HuH-7.5 (cell line): Measurements from ENCODE around the gene ANKRD10.
"Not testable (repeated sequence)": the region's sequence is repeated elsewhere in the genome, so short reads cannot be mapped to it uniquely, and the experiment has no call there.

Experiments
- DNase-seq: peaks from one replicate; pipeline ENCODE4 v3.0.0; 2011; ENCODE audit warnings: low spot score

ANKRD10 gene

GRCh38 chr13:110915057-110915873, at the start of gene ANKRD10:
ANKRD10 (minus strand) TSS chr13:110915069; CDS start chr13:110914934, 135 bp downstream.
- peak; percentile 82 for DNase-seq

DNA sequence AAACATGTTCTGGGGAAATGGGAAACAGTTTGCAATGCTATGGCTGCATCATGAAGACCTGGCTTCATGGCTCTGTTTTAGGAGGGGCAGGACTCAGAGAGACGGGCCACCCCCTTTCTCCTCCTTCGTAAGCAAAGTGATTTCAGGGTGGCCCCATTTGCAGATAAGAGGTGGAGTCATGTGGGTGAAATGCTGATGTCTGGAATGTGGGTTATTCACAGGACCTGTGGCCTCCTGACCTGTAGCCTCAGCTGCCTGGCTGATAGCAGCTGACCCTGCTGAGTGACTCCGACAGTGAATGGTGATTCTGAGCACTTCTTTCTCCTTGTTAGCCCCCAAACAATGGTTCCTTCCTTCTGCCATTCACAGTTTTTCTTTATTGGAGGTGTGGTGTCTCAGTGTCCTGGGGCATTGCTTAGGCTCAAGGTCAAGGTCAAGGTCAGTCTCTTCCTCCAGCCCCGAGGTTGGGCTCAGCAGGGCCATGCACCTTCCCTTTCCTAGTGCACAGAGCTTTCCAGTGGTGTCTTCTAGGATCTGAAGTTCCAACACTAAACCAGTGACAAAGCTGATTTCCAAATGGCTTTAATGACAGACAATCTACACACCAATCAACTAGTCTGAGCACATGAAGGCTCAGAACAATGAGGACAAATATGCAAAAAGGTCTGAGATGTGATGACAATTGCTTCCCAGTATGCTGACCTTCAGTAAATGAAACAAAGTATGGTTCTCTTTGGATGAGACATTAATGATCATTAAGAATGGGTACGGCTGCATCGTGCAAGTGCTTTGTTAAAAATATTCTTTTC, 49.6 kb upstream of the ANKRD10 start:
- no peak for DNase-seq

DNA sequence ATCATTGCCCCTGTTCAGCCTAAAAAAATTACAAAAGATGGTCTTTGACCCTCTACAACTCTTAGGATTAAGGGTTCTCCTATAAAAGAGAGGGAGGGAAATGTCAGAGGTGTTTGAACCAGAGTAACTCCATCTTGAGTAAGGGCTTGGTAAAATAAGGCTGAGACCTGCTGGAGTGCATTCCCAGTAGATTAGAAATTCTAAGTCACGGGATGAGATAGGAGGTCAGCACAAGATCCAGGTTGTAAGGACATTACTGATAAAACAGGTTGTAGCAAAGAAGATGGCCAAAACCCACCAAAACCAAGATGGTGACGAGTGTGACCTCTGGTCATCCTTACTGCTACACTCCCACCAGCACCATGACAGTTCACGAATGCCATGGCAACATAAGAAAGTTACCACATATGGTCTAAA, 48.7 kb upstream of the ANKRD10 start:
- no peak for DNase-seq

- DNase-seq = no peak
These were observed 47.1 kb upstream of the ANKRD10 start for GRCh38 chr13:110961959-110962358.

GRCh38 chr13:110960204-110960603, 45.3 kb upstream of the ANKRD10 start:
- DNase-seq = no peak

- no peak for DNase-seq
These were observed 43.1 kb upstream of the ANKRD10 start for GRCh38 chr13:110957931-110958330.

DNA sequence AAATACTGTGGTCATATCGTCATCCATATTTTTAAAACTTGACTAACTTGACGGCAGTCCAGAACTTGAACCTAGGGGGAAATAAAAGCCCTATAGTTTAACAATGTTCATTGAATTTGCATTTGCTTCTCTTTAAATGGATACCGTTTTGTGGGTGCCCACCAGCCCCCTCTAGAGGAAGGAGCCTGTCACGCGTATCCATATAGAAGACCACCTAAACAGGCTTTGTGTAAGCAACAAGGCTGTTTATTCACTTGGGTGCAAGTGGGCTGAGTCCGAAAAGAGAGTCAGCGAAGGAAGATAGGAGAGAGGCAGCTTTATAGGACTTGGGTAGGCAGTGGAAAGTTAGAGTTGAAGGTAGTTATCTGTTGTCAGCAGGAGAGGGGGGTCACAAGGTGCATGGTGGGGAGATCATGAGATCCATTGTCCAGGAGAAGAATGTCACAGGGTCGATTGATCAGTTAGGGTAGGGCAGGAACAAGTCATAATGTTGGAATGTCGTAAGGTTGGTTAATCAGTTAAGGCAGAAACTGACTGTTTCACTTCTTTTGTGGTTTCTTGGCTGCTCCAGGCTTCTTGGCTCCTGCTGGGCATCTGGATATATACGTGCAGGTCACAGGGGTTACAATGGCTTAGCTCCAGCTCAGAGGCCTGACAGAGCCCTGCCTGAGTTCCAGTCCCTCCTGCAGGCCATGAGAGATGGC, 42.5 kb upstream of the ANKRD10 start:
- DNase-seq = no peak

DNA sequence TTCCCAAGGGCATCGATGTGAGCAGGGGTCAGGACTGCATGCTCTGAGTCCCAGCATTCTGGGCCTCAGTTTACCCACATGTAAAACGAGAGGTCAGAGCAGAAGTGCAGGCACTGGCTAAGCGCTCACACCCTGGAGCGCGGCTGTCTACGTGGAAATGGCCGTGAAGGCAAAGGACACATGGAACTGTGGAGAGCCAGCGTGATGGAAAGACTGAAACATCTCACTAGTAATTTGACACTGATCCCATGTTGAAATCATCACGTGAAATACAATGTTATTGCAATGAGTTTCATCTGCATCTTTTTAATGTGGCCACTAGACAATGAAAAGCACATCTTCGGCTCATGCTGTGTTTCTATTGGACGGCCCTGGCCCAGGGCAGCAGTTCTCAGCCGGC, 41.3 kb upstream of the ANKRD10 start:
- DNase-seq = not testable (repeated sequence)

DNA sequence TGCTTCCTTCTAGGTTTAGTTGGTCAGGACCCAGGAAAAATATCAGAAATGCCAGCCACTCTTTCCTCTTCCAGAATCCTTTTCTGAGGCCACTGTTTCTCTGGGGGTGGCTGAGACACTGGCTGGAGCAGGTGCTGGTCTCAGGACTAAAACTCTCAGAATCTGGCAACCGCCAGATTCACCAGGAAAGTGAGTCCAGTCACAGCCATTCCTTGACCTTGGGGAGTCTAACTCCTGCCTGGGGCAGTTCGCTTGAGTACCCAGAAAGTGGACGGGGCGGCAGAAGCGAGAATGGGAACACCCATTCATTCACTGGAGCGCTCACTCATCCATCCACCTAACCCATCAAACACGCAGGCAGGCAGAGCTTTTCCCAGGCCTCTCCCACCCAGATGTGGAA, 40.7 kb upstream of the ANKRD10 start:
- DNase-seq = not testable (repeated sequence)

- DNase-seq = not testable (repeated sequence)
These were observed 40.2 kb upstream of the ANKRD10 start for GRCh38 chr13:110955072-110955503.

DNA sequence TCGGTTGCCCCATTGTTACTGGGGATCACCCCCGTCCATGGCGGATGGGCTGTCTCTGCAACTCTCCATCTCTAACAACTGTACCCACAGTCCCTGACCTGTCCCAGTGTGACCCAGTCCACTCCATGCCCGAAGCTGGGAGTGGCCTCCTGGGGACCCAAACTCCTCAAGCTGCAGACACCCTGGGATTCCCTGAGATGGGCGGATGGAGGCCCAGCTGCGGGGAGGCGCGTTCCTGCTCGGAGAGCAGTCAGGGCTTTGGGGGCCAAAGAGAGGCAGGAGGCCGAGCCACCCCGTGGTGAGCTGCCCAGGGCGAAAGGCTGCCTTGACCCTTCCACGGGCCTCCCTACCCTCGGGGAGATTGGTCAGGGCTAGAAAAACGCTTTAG, 39.7 kb upstream of the ANKRD10 start:
- not testable (repeated sequence) for DNase-seq

- DNase-seq = no peak
These were observed 39.1 kb upstream of the ANKRD10 start for GRCh38 chr13:110953833-110954532.

DNA sequence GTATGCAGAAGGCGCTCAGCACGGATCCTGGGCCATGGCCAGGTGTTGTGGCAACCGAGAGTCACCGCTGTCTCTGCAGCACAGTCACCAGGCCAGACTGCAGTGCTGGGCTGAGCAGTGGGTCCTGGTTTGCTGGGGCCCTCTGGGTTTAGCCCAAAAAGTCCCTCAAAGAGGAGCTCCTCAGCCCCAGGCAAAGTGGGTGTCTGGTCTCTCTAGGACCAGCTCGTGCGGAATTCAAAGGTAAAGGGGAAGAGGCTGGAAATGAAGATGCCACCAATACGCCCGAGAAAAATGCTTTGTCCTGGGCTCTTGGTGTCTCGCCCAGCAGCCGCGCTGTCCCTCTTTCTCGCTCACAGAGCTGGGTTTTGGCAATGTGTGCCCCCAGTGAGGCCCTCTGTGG, 38.5 kb upstream of the ANKRD10 start:
- no peak for DNase-seq

DNA sequence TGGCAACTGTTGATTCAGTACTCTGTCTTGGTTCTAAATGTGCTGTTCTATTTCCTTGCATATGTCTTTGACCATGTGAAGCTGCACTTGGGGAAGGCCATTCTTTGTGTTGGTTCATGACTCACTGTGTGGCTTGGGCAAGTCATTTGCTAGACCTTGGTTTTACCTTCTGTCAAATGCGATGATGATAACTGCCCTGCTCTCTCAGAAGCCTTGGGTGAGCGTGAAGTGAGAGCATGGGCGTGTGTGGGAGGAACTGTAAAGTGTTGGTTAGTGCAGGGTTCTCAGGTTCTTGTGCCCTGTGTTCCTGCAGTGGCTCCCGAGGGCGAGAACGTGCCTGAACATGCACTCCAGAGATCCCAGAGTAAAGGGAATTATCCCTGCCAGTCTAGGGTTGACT, 37.3 kb upstream of the ANKRD10 start:
- not testable (repeated sequence) for DNase-seq

DNA sequence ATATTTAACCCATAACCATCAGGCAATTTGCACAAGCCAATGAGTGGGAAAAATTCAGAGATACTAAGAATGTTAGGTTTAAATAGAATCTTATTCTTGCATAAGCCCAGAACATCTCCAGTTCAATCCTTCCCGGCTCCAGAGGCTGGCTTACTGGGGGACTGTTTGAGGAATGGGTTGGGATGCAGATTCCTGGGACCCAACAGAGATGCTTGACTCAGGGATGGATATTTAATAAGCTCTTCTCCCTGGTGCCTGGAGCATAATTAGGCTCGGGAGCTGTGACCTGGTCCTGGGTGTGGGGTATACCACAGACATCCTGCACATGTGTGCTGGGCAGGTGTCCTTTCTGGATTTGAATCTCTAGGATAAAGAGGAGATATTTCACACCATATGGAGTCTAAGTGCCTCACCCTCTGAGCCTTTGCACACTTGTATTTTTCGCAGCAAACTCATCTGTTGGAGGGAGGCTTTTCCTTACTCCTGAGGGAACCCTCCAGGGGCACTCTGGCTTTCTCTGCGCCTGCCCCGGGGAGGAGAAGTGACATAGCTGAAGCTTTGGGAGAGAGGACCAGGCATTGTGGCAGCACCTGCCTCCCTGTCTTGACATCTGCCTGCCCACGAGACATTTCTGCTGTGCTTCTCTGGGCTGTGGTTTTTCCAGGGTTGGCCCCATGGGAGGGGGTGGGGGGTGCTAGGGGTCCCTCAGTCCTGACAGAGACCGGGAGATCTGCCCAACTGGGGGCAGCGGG, 36.1 kb upstream of the ANKRD10 start:
- no peak for DNase-seq

- DNase-seq = no peak
These were observed 35.5 kb upstream of the ANKRD10 start for GRCh38 chr13:110950356-110950755.

DNA sequence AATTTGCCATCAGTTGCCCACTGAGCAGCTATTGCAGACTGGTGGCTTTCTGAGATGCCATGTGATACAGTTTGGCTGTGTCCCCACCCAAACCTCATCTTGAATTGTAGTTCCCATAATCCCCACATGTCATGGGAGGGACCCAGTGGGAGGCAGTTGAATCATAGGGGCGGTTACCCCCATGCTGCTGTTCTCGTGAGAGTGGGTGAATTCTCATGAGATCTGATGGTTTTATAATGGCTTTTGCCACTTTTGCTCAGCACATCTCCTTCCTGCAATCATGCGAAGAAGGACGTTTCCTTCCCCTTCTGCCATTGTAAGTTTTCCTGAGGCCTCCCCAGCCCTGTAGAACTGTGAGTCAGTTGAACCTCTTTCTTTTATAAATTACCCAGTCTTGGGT, 34.8 kb upstream of the ANKRD10 start:
- no peak for DNase-seq

GRCh38 chr13:110949116-110949515, 34.2 kb upstream of the ANKRD10 start:
- no peak for DNase-seq

DNA sequence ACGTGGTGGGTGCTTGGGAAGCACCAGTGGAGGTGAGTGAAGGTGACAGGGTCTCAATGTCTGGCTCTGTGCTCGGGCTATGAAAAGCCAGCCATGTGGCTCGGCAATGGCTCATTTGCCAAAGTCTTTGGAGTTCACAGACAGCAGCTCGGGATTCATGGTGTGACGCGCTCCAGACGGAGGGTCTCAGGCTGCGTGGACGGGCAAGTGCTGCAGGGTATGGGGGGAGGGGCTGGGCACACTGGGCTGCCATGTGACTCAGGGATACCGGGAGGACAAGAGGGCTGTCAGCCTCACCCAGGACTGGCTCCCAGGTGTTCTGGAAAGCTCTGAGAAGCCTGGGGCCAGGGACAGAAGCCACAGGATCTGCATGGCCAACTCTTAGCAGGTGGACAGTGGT, 32.5 kb upstream of the ANKRD10 start:
- DNase-seq = not testable (repeated sequence)

DNA sequence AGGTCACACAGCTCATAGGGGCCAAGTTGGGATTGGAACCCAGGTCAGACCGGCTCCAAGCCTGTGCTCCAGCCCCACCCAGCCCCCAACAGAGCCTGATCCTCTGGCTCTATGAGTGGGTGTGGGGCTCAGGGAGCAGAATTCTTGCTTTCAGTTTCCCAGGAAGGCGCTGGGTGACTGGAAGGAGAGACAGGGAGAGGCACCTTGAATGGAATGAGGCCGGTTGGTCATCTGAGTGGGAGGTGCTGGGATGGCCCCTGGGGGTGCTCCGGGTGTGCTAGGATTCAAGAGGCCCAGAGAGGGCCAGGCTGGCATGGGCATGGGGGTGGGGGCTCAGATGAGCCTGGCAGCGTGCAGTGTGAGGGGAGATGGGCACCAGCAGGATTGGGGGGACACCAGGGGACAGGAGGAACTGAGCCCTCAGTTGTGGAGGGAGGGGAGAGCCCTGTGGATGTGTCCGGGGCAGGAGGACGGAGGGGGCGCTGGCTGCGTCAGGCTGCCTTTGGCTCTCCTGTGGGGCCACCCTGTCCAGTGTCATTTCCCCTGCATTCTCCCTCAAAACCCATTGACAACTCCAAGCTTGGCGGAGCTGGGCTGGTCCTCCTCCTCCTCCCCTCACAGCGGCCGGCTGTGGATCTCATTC, 31.2 kb upstream of the ANKRD10 start:
- no peak for DNase-seq
